Measurements from ENCODE around the gene PACRG. TPM values are rescaled to one million over a fixed set of nuclear protein-coding genes. Genes with fewer than 3 reads are reported as not detected.

PACRG gene
- total and polyA plus RNA-seq, 2 of the 13 experiments (the other 11 are each of a cell fraction or from before 2014, with no cell fraction given), result 0.13 TPM; not detected in 1

GRCh38 chr6:162833776-162834175 is 106.0 kb downstream of the PACRG start:
- intact Hi-C loops (cut with micrococcal nuclease; ENCODE audit: unreplicated experiment), result no loop called here

More at GRCh38 chr6:162833776-162834175, 106.0 kb downstream of the PACRG start:
- H3K4me2 ChIP-seq (ENCODE audit: low read depth, low read length), result no peak overlapping the region
- ChIA-PET POLR2A (no interaction called here), CTCF (ENCODE audit: low intra/inter-chr PET ratio, low total read pairs) (no interaction called here)
- H2AFZ ChIP-seq (ENCODE audit: low read length), result no peak overlapping the region
- no peak for ATAC-seq
- DNase-seq (ENCODE audit: low spot score), result no peak
- in situ Hi-C loops (cut with HindIII; ENCODE audit: extremely low pct_ligation_motif_present, low pct_unique_long_range_greater_than_20kb), result no loop called here
- H3K27ac ChIP-seq (ENCODE audit: extremely low read length, insufficient read depth, low read length), result no peak overlapping the region
- H3K4me1 ChIP-seq (ENCODE audit: insufficient read depth, low read length), result no peaks in the 10 kb centered on the region
- WGBS (ENCODE audit: low lambda C conversion rate), result 6% methylated on average over 4 of the region's 4 CpGs
- H3K36me3 ChIP-seq (replicated peaks in 1 of 2; ENCODE audit: control insufficient read depth in 1 of 2, insufficient read depth in 2 of 2, low read length in 2 of 2), result no peaks in the 10 kb centered on the region
- no peak overlapping the region for H3K9ac ChIP-seq (ENCODE audit: insufficient read depth, low read depth, low read length)
- no TSS peak for BruUV-seq (replicated peaks)
- no peaks in the 10 kb centered on the region for H3K79me2 ChIP-seq (ENCODE audit: insufficient read depth, low read length)
- TF ChIP-seq ZNF430 (CRISPR knock-in tag; IDR thresholded peaks at IDR 0.05) (no peak), FUBP1 (CRISPR knock-in tag; IDR thresholded peaks at IDR 0.05; ENCODE audit: borderline replicate concordance) (no peak), MED8 (CRISPR knock-in tag; IDR thresholded peaks at IDR 0.05; ENCODE audit: insufficient replicate concordance) (no peak), PAXIP1 (CRISPR knock-in tag; conservative IDR thresholded peaks at IDR 0.05) (no peak), HOXA3 (CRISPR knock-in tag; IDR thresholded peaks at IDR 0.05) (no peak), ZBTB10 (CRISPR knock-in tag; IDR thresholded peaks at IDR 0.05; ENCODE audit: borderline replicate concordance) (no peak), ZNF772 (CRISPR knock-in tag; IDR thresholded peaks at IDR 0.05) (no peak), ZNF678 (CRISPR knock-in tag; IDR thresholded peaks at IDR 0.05) (no peak), ZNF441 (CRISPR knock-in tag; IDR thresholded peaks at IDR 0.05; ENCODE audit: borderline replicate concordance) (no peak), RBM22 (optimal IDR thresholded peaks at IDR 0.05; ENCODE audit: low read length) (no peak), ZNF275 (CRISPR knock-in tag; IDR thresholded peaks at IDR 0.05; ENCODE audit: borderline replicate concordance) (no peak), SNAI1 (CRISPR knock-in tag; IDR thresholded peaks at IDR 0.05; ENCODE audit: borderline replicate concordance) (no peak)
- H4K20me1 ChIP-seq (ENCODE audit: insufficient read depth, low read length), result no peaks in the 10 kb centered on the region
- no peaks in the 10 kb centered on the region for H3K27me3 ChIP-seq (ENCODE audit: control insufficient read depth in 1 of 2, insufficient read depth in 2 of 2, low read length in 2 of 2)
- H3K4me3 ChIP-seq (replicated peaks in 1 of 3; ENCODE audit: insufficient read depth in 1 of 3, low read depth in 2 of 3, low read length in 3 of 3), result no peak overlapping the region
- peaks cover 41% of the 10 kb centered on the region for H3K9me3 ChIP-seq (ENCODE audit: low read length)
- no peak for FAIRE-seq
